HL-60/S4 treated with phorbol 12-myristate 13-acetate at 8.2 ng/mL for 4 days and 3 days (cell line): ENCODE data around the gene RAB42.

Experiments
- in situ Hi-C: fragments of 300-500 bp; cut with MboI; formaldehyde crosslinking; loops from 2 replicates; pipeline ENCODE4 v1.15.0; 2022; ENCODE audit warnings: low sequenced_read_pairs

RAB42 gene

DNA sequence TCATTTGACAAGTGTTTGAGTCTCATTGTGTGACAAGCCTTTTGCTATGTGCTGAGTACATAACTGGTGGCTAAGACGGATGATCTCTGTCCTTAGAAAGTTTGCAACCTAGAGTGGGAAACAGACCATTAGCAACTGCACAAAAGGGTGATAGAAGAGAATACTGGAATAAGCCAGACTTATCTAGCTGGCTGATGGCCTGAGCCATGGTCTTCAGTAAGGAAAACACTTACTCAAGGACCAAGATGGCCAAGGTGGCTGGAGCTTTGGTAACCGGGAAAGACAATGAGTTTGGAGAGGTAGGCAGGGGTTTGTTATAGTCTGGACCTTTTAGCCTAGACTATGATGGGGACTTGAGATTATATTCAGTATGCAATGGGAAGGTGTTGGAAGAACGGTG lies 52.4 kb downstream of the RAB42 start:
- in situ Hi-C loops: no loop called here
